Cardiac fibroblast (primary cell): Measurements from ENCODE around the gene N4BP2.

Experiments
- DNase-seq, 2 donors: peaks; one replicate each; pipeline versions ENCODE4 v3.0.0 to v3.0.0-alpha.2; 2010; ENCODE audit warnings: low read depth in 2 of 2
- H3K4me3 ChIP-seq, 2 donors: replicated peaks in 1 of 2; 1 replicate in 1 of 2; 2 replicates in 1 of 2; pipeline ENCODE4 v1.5.1; 2011; ENCODE audit warnings: low read depth in 2 of 2, low read length in 2 of 2, mild to moderate bottlenecking in 2 of 2, moderate library complexity in 1 of 2
- CTCF ChIP-seq: IDR thresholded peaks from one replicate; pipeline ENCODE4 v1.5.1; 2011; ENCODE audit warnings: low read depth, mild to moderate bottlenecking, low read length, inconsistent platforms

Gene N4BP2

GRCh38 chr4:40195182-40196177 lies 138.8 kb downstream of the N4BP2 start:
- no peak for TF ChIP-seq CTCF
- DNase-seq, result no peak
- no peak overlapping the region for H3K4me3 ChIP-seq

- DNase-seq, result no peak
- H3K4me3 ChIP-seq, result no peak overlapping the region
- no peak for TF ChIP-seq CTCF
These were observed 139.6 kb downstream of the N4BP2 start for GRCh38 chr4:40196272-40196671.

GRCh38 chr4:40196724-40197281 lies 140.2 kb downstream of the N4BP2 start, which contains the start of gene RHOH:
TSS of gene RHOH (plus strand) at chr4:40197031. CDS start at chr4:40243387, 46,356 bp downstream.
- H3K4me3 ChIP-seq, result no peak within 1 kb of the TSS
- no peak for TF ChIP-seq CTCF

GRCh38 chr4:40197879-40198689 lies 141.4 kb downstream of the N4BP2 start:
- TF ChIP-seq CTCF, result no peak
- DNase-seq, result no peak
- H3K4me3 ChIP-seq, result no peak overlapping the region

More at GRCh38 chr4:40196724-40197281, 140.2 kb downstream of the N4BP2 start, which contains the start of gene RHOH:
- DNase-seq, result no peak

GRCh38 chr4:40199179-40199670 lies 142.6 kb downstream of the N4BP2 start:
- no peak for DNase-seq
- H3K4me3 ChIP-seq, result no peak overlapping the region
- no peak for TF ChIP-seq CTCF

- DNase-seq, result peak in 1 of 2 donors; percentile 29
- no peak for TF ChIP-seq CTCF
- no peak overlapping the region for H3K4me3 ChIP-seq
These were observed 143.6 kb downstream of the N4BP2 start for GRCh38 chr4:40199999-40200874.
